Measurements from ENCODE around the gene GAB1.
"Not testable (repeated sequence)": the region's sequence is repeated elsewhere in the genome, so short reads cannot be mapped to it uniquely, and the experiment has no call there.

Gene GAB1

GRCh38 chr4:143339497-143339896 is 2.8 kb downstream of the GAB1 start:
- no peak for DNase-seq

GRCh38 chr4:143341186-143341755 is 4.6 kb downstream of the GAB1 start:
- no peak for DNase-seq

GRCh38 chr4:143343276-143343831 is 6.7 kb downstream of the GAB1 start:
- DNase-seq = no peak

GRCh38 chr4:143344041-143344440 is 7.4 kb downstream of the GAB1 start:
- no peak for DNase-seq

GRCh38 chr4:143344774-143345173 is 8.1 kb downstream of the GAB1 start:
- DNase-seq = no peak

GRCh38 chr4:143345356-143345755 is 8.7 kb downstream of the GAB1 start:
- DNase-seq = no peak

- DNase-seq = no peak
These were observed 9.5 kb downstream of the GAB1 start for GRCh38 chr4:143346206-143346605.

- DNase-seq = no peak
These were observed 10.9 kb downstream of the GAB1 start for GRCh38 chr4:143347484-143348111.

GRCh38 chr4:143348233-143349077 is 11.8 kb downstream of the GAB1 start:
- DNase-seq = no peak

- not testable (repeated sequence) for DNase-seq
These were observed 13.3 kb downstream of the GAB1 start for GRCh38 chr4:143349858-143350527.

- no peak for DNase-seq
These were observed 14.5 kb downstream of the GAB1 start for GRCh38 chr4:143351149-143351691.

- DNase-seq = no peak
These were observed 15.2 kb downstream of the GAB1 start for GRCh38 chr4:143351774-143352451.

GRCh38 chr4:143352720-143353119 is 16.0 kb downstream of the GAB1 start:
- no peak for DNase-seq

GRCh38 chr4:143353797-143354196 is 17.1 kb downstream of the GAB1 start:
- DNase-seq = no peak

- DNase-seq = no peak
These were observed 18.3 kb downstream of the GAB1 start for GRCh38 chr4:143354990-143355389.

GRCh38 chr4:143355540-143356217 is 19.0 kb downstream of the GAB1 start:
- DNase-seq = no peak

GRCh38 chr4:143356493-143356892 is 19.8 kb downstream of the GAB1 start:
- no peak for DNase-seq

- DNase-seq = peak; percentile 34
These were observed 20.6 kb downstream of the GAB1 start for GRCh38 chr4:143357161-143357845.

- no peak for DNase-seq
These were observed 21.7 kb downstream of the GAB1 start for GRCh38 chr4:143358419-143358818.

- peak; percentile 45 for DNase-seq
These were observed 22.4 kb downstream of the GAB1 start for GRCh38 chr4:143358923-143359643.

Measured in CD4-positive, alpha-beta T cell treated with Interleukin-15 for 1 hour (primary cell).